Renal cortical epithelial cell (primary cell): ENCODE measurements around the gene KRTAP2-1. TPM values are rescaled to one million over a fixed set of nuclear protein-coding genes. Genes with fewer than 3 reads are reported as not detected.
A peak's percentile ranks its signal among the peaks of the same experiment; 100 is the strongest.
"Not testable (repeated sequence)": the region's sequence is repeated elsewhere in the genome, so short reads cannot be mapped to it uniquely, and the experiment has no call there.

ENCODE experiments used
- DNase-seq: peaks from one replicate; pipeline ENCODE4 v3.0.0-alpha.2; 2011; ENCODE audit warnings: low read depth
- total RNA-seq: library from RNA; depleted of rRNA; stranded (reverse); fragments of >200 nt; gene quantifications from 2 replicates; pipeline ENCODE4 v1.2.3, GENCODE V29; 2014

The KRTAP2-1 gene
- total RNA-seq, 1 donor from 2014 or later: not detected

- no peak for DNase-seq
Measured at GRCh38 chr17:41057547-41057946, 10.4 kb upstream of the KRTAP2-1 start.

- not testable (repeated sequence) for DNase-seq
Measured at GRCh38 chr17:41055130-41055529, 8.0 kb upstream of the KRTAP2-1 start, which contains the start of gene KRTAP2-2. Gene KRTAP2-2, minus strand, starts transcription at chr17:41055230. Its CDS starts 19 bp downstream, at chr17:41055211.

- not testable (repeated sequence) for DNase-seq
Measured at GRCh38 chr17:41054556-41054955, 7.4 kb upstream of the KRTAP2-1 start.

- DNase-seq: peak; percentile 54
Measured at GRCh38 chr17:41054025-41054424, 6.9 kb upstream of the KRTAP2-1 start.

- no peak for DNase-seq
Measured at GRCh38 chr17:41052566-41052965, 5.5 kb upstream of the KRTAP2-1 start.

- DNase-seq: peak; percentile 49
Measured at GRCh38 chr17:41049110-41049509, 2.0 kb upstream of the KRTAP2-1 start.

- no peak for DNase-seq
Measured at GRCh38 chr17:41048441-41048840, 1.3 kb upstream of the KRTAP2-1 start.

GRCh38 chr17:41042953-41043352 lies 4.2 kb downstream of the KRTAP2-1 start:
- DNase-seq: no peak

GRCh38 chr17:41040783-41041571 lies 6.1 kb downstream of the KRTAP2-1 start, which contains the start of gene KRTAP1-1:
Gene KRTAP1-1, minus strand, starts transcription at chr17:41041450. Its CDS starts 53 bp downstream, at chr17:41041397.
- not testable (repeated sequence) for DNase-seq

GRCh38 chr17:41037853-41038350 lies 9.2 kb downstream of the KRTAP2-1 start:
- DNase-seq: no peak

- not testable (repeated sequence) for DNase-seq
Measured at GRCh38 chr17:41034346-41034935, 12.7 kb downstream of the KRTAP2-1 start, which contains the start of gene KRTAP1-3. Gene KRTAP1-3, minus strand, starts transcription at chr17:41034874. Its CDS starts 53 bp downstream, at chr17:41034821.

- DNase-seq: no peak
Measured at GRCh38 chr17:41029633-41030245, 17.4 kb downstream of the KRTAP2-1 start, which contains the start of gene KRTAP1-4. Gene KRTAP1-4, minus strand, starts transcription at chr17:41030195. Its CDS starts 117 bp downstream, at chr17:41030078.

- no peak for DNase-seq
Measured at GRCh38 chr17:41026715-41027471, 20.2 kb downstream of the KRTAP2-1 start, which contains the start of gene KRTAP1-5. Gene KRTAP1-5, minus strand, starts transcription at chr17:41027208. Its CDS starts 53 bp downstream, at chr17:41027155.

GRCh38 chr17:41024697-41025096 lies 22.4 kb downstream of the KRTAP2-1 start:
- no peak for DNase-seq

- DNase-seq: no peak
Measured at GRCh38 chr17:41020336-41020735, 26.8 kb downstream of the KRTAP2-1 start.

GRCh38 chr17:41019415-41019814 lies 27.7 kb downstream of the KRTAP2-1 start:
- no peak for DNase-seq

- DNase-seq: no peak
Measured at GRCh38 chr17:41018541-41018940, 28.6 kb downstream of the KRTAP2-1 start.

GRCh38 chr17:41016578-41017215 lies 30.4 kb downstream of the KRTAP2-1 start:
- DNase-seq: no peak

- DNase-seq: peak; percentile 34
Measured at GRCh38 chr17:41015454-41015853, 31.7 kb downstream of the KRTAP2-1 start.

GRCh38 chr17:41013606-41014005 lies 33.5 kb downstream of the KRTAP2-1 start:
- no peak for DNase-seq

- DNase-seq: no peak
Measured at GRCh38 chr17:41013181-41013580, 33.9 kb downstream of the KRTAP2-1 start.
